Mucosa of descending colon (tissue), 3 donors: Measurements from ENCODE around the gene GSG1L2. TPM values are rescaled to one million over a fixed set of nuclear protein-coding genes. Genes with fewer than 3 reads are reported as not detected.

Experiments used
- ATAC-seq: fragments of 200-7000 bp; cut with Tn5 transposase; one replicate; pipeline ENCODE4 v1.9.1; 2020; ENCODE audit warnings: mild to moderate bottlenecking, moderate library complexity
- DNase-seq, 3 donors: peaks; one replicate each; pipeline ENCODE4 v3.0.0-alpha.2; 2020
- H3K36me3 ChIP-seq: fragments of 200-600 bp; one replicate; pipeline ENCODE4 v1.8.0; 2021; ENCODE audit warnings: low read depth, mild to moderate bottlenecking
- H3K4me1 ChIP-seq: fragments of 200-600 bp; one replicate; pipeline ENCODE4 v1.8.0; 2021; ENCODE audit warnings: low read depth, mild to moderate bottlenecking
- H3K4me3 ChIP-seq: fragments of 200-600 bp; one replicate; pipeline ENCODE4 v1.8.0; 2021; ENCODE audit warnings: mild to moderate bottlenecking
- H3K9me3 ChIP-seq: fragments of 200-600 bp; one replicate; pipeline ENCODE4 v1.8.0; 2021; ENCODE audit warnings: mild to moderate bottlenecking
- CTCF ChIP-seq: fragments of 200-600 bp; IDR thresholded peaks from one replicate; pipeline ENCODE4 v1.8.0; 2022; ENCODE audit warnings: antibody characterized with exemption, mild to moderate bottlenecking
- intact Hi-C, 2 donors: fragments of 100-400 bp; cut with DNase I in 1 of 2; cut with micrococcal nuclease in 1 of 2; formaldehyde crosslinking; loops; one replicate each; pipeline versions ENCODE4 v1.11.0 to v1.11.1; 2022; cut with DNase I, micrococcal nuclease
- total RNA-seq, 3 donors: library from RNA; stranded (reverse); fragmentation: NEBNext Ultra II Directional in 2 of 3; extraction: Animal tissue kit (Norgen Biotek cat#: 25700) in 2 of 3; gene quantifications; one replicate each; pipeline versions ENCODE4 v1.2.1 to v1.2.4, GENCODE V29; 2021 to 2023
- donor health status: DM: no; HTN: no; CAD: no; lungs with moderate emphysema.
- donor health status: DM: no; HTN: no; CAD: no.
- donor health status: DM: no; HTN: yes; CAD: no.

The GSG1L2 gene
- total RNA-seq, 3 donors from 2014 or later: not detected

GRCh38 chr17:9813166-9813565, 8.7 kb downstream of the GSG1L2 start:
- no peak for ATAC-seq
- TF ChIP-seq CTCF: no peak
- Histone ChIP-seq H3K36me3 (no peaks in the 10 kb centered on the region), H3K4me1 (no peaks in the 10 kb centered on the region), H3K4me3 (no peak overlapping the region), H3K9me3 (no peaks in the 10 kb centered on the region)
- intact Hi-C loops: no loop called here
- no peak for DNase-seq

GRCh38 chr17:9811537-9811936, 10.3 kb downstream of the GSG1L2 start:
- Histone ChIP-seq H3K36me3 (no peaks in the 10 kb centered on the region), H3K4me3 (no peak overlapping the region), H3K4me1 (no peaks in the 10 kb centered on the region), H3K9me3 (no peaks in the 10 kb centered on the region)
- DNase-seq (no peak), ATAC-seq (no peak)
- no peak for TF ChIP-seq CTCF
- intact Hi-C loops: no loop called here

GRCh38 chr17:9811086-9811485, 10.8 kb downstream of the GSG1L2 start:
- Histone ChIP-seq H3K36me3 (no peaks in the 10 kb centered on the region), H3K4me3 (no peak overlapping the region), H3K4me1 (no peaks in the 10 kb centered on the region), H3K9me3 (no peaks in the 10 kb centered on the region)
- ATAC-seq (no peak), DNase-seq (no peak)
- intact Hi-C loops: no loop called here
- TF ChIP-seq CTCF: no peak

- no peaks in the 10 kb centered on the region for H3K9me3 ChIP-seq
- ATAC-seq (no peak), DNase-seq (no peak)
- TF ChIP-seq CTCF: no peak
- H3K36me3 ChIP-seq: no peaks in the 10 kb centered on the region
- H3K4me3 ChIP-seq: no peak overlapping the region
- intact Hi-C loops: no loop called here
- H3K4me1 ChIP-seq: no peaks in the 10 kb centered on the region
Observed at GRCh38 chr17:9810100-9810949, 11.6 kb downstream of the GSG1L2 start.

GRCh38 chr17:9809409-9809808, 12.5 kb downstream of the GSG1L2 start:
- Histone ChIP-seq H3K4me1 (no peaks in the 10 kb centered on the region), H3K4me3 (no peak overlapping the region), H3K36me3 (no peaks in the 10 kb centered on the region), H3K9me3 (no peaks in the 10 kb centered on the region)
- DNase-seq (no peak), ATAC-seq (no peak)
- intact Hi-C loops: no loop called here
- TF ChIP-seq CTCF: no peak
